ENCODE data around the gene CTDSPL.

Gene CTDSPL

GRCh38 chr3:37996785-37997301 lies 135.2 kb downstream of the CTDSPL start:
- DNase-seq (ENCODE audit: extremely low read depth in 1 of 2, low read depth in 1 of 2), result peak; percentile 59 to 61

DNA sequence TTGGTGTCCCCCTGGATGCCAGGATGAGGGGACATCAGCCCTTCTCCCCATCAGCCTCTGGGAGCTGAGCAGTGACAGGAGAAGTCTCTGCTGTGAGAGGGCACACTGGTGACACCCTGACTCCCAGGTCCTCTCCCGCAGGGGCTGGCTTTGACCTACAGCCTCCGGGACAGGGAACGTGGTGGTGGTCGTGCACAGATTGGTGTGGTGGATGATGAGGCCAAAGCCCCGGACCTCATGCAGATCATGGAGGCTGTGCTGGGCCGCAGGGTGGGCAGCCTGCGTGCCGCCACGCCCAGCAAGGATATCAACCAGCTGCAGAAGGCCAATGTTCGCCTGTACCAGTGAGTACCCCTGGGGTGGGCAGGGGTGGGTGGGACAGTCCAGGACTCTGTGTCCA lies 135.7 kb downstream of the CTDSPL start:
- DNase-seq (ENCODE audit: extremely low read depth in 1 of 2, low read depth in 1 of 2), result no peak

GRCh38 chr3:37997791-37998370 lies 136.2 kb downstream of the CTDSPL start:
- DNase-seq (ENCODE audit: extremely low read depth in 1 of 2, low read depth in 1 of 2), result no peak

DNA sequence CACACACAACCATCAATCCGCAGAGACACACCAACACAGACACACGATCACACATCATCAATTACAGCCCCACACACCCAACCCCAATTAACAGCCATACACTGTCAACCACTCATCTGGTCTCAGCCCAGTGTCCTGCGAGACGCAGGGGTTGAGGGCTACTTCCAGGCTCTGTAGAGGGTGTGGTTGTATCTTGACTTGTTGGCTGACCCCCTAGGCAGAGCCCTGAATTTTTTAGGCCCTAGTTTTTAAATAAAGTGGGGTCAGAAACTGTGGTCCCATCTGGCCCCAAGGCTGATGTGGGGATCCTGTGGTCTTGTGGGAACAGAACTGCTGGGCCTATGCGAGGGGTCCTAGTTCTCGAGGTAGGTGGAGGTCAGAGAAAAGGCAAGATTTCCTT lies 138.2 kb downstream of the CTDSPL start:
- no peak for DNase-seq (ENCODE audit: extremely low read depth in 1 of 2, low read depth in 1 of 2)

- no peak for DNase-seq (ENCODE audit: extremely low read depth in 1 of 2, low read depth in 1 of 2)
Observed at GRCh38 chr3:38000242-38000916, 138.7 kb downstream of the CTDSPL start.

- no peak for DNase-seq (ENCODE audit: extremely low read depth in 1 of 2, low read depth in 1 of 2)
Observed at GRCh38 chr3:38000965-38001455, 139.3 kb downstream of the CTDSPL start.

DNA sequence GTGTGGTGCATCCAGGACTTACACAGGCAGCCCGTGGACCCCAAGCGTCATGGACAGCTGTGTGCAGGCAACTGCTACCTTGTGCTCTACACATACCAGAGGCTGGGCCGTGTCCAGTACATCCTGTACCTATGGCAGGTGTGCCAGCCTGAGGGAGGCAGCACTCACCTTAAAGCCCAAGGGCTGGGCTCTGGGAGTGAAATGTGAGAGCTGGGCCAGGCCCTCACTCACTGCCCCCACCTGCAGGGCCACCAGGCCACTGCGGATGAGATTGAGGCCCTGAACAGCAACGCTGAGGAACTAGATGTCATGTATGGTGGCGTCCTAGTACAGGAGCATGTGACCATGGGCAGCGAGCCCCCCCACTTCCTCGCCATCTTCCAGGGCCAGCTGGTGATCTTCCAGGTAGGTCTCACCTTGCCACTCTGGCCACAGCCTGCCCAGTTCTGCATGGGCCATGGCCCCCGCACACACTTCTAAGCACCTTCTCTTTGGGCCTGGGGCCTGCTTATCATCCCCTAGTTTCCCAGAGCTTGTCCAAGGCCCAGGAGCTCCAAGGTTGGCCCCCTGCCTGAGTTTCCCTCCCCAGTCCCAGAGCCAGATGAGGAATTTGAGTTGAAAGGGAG lies 139.9 kb downstream of the CTDSPL start:
- DNase-seq (ENCODE audit: extremely low read depth in 1 of 2, low read depth in 1 of 2), result no peak

DNA sequence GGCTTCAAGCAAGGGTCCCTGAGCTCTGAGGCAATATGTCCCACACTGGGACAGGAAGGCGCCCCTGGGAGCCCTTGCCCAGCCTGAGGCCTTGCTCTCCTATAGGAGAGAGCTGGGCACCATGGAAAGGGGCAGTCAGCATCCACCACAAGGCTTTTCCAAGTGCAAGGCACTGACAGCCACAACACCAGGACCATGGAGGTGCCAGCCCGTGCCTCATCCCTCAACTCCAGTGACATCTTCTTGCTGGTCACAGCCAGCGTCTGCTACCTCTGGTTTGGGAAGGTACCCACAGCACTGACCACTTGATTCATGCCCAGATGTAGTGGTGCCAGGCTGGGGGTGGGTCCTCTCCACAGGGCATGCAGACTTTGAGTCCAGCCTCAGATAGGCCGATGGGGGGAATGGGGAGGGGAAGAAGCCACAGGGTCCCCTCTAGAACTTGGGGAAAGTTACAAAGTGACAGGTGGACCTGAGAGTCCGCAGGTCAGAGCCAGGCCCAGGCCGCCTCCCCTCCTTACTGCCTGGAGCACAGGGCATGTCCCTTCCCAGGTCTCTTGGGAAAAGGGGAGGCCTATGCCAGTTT lies 140.7 kb downstream of the CTDSPL start:
- DNase-seq (ENCODE audit: extremely low read depth in 1 of 2, low read depth in 1 of 2), result no peak

- DNase-seq (ENCODE audit: extremely low read depth in 1 of 2, low read depth in 1 of 2), result no peak
Observed at GRCh38 chr3:38002940-38003339, 141.3 kb downstream of the CTDSPL start.

- peak in 1 of 2 donors; percentile 38 for DNase-seq (ENCODE audit: extremely low read depth in 1 of 2, low read depth in 1 of 2)
Observed at GRCh38 chr3:38003371-38003816, 141.7 kb downstream of the CTDSPL start.

GRCh38 chr3:38003817-38004414 lies 142.2 kb downstream of the CTDSPL start:
- no peak for DNase-seq (ENCODE audit: extremely low read depth in 1 of 2, low read depth in 1 of 2)

- DNase-seq (ENCODE audit: extremely low read depth in 1 of 2, low read depth in 1 of 2), result peak in 1 of 2 donors; percentile 33
Observed at GRCh38 chr3:38004415-38005075, 142.9 kb downstream of the CTDSPL start.

DNA sequence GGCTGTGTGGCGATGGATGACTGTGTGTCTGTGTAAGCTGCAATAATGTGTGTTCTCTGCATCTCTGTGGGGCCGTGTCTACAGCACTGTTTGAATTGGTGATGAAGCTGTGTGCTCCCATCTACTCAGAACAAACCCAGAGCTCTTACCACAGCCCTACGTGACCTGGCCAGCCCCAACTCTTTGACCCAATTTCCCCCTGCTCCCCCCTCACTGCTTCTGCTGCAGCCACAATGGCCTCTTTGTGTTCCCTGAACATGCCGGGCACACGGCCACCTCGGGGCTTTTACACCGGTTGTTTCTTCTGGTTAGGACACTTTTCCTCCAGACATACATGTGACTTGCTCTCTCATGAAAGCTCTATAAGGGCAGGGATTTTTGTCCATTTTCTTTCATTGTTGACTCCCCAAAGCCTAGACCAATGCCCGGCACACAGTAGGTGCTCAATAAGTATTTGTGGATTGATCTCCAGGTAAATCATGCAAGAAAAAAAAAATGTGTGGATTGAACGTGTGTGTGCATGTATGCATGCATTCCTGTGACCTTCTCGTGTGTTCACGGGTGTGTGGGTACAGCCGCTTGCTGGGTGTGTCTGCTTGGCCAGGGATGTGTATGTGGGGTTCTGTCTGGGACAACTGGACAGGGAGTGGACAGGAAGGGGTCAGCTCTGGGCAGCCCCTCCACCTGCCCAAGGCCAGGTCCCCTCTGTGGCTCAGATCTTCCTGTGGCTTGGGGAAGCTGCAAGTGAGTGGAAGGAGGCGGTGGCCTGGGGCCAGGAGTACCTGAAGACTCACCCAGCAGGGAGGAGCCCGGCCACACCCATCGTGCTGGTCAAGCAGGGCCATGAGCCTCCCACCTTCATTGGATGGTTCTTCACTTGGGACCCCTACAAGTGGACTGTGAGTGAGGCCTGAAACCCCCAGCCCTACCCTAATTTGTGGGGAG lies 143.7 kb downstream of the CTDSPL start:
- no peak for DNase-seq (ENCODE audit: extremely low read depth in 1 of 2, low read depth in 1 of 2)

GRCh38 chr3:38006031-38006430 lies 144.4 kb downstream of the CTDSPL start:
- DNase-seq (ENCODE audit: extremely low read depth in 1 of 2, low read depth in 1 of 2), result no peak

DNA sequence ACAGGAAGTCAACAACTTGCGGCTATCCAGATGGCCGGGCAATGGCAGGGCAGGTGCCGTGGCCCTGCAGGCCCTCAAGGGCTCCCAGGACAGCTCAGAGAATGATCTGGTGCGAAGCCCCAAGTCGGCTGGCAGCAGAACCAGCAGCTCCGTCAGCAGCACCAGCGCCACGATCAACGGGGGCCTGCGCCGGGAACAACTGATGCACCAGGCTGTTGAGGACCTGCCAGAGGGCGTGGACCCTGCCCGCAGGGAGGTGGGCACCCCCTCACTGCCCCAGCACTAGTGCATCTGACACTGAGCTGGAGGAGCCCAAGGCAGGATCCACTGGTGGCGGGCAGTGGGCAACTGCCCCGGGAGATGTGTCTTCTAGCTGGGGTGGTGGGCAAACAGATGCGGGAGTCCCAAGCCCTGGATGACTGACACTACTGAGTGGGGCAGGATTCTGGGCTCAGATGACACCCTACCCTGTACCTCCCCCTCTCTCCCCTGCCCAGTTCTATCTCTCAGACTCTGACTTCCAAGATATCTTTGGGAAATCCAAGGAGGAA lies 144.8 kb downstream of the CTDSPL start:
- DNase-seq (ENCODE audit: extremely low read depth in 1 of 2, low read depth in 1 of 2), result no peak

GRCh38 chr3:38007754-38008090 lies 146.0 kb downstream of the CTDSPL start:
- DNase-seq (ENCODE audit: extremely low read depth in 1 of 2, low read depth in 1 of 2), result no peak

- DNase-seq (ENCODE audit: extremely low read depth in 1 of 2, low read depth in 1 of 2), result no peak
Observed at GRCh38 chr3:38008191-38008701, 146.6 kb downstream of the CTDSPL start.

- no peak for DNase-seq (ENCODE audit: extremely low read depth in 1 of 2, low read depth in 1 of 2)
Observed at GRCh38 chr3:38008971-38009580, 147.4 kb downstream of the CTDSPL start.

Measured in activated CD8-positive, alpha-beta memory T cell treated with anti-CD3 and anti-CD28 coated beads for 1 hour (primary cell).